CD4-positive, alpha-beta T cell treated with Interleukin-15 for 1 hour (primary cell): ENCODE data around the gene AFF3.

Experiments
- DNase-seq: peaks from one replicate; pipeline ENCODE4 v3.0.0-alpha.2; 2020

The AFF3 gene

DNA sequence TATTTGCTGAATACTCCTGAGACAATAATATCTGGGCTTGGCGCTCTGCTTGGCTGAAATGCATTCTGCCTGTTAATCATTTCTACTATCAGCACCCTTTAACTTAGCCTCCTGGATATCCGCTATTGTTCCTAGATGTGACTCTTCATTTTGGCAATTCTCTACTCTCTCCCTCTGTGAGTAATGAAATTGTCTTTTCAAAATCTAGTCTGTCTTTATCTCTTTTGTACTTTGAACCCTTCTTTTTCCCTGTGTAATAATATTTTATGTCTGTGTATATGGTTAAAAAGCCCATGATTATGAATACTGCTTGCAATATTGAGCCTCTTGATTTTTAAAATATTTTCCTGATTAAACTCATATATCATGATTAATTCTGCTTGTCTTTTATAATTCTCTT lies 646.4 kb downstream of the AFF3 start:
- DNase-seq, result no peak
